Activated T-cell treated with anti-CD3 and anti-CD28 coated beads for 24 hours (primary cell): Measurements from ENCODE around the gene SLC6A7.

Experiments used
- DNase-seq: peaks from one replicate; pipeline ENCODE4 v3.0.0-alpha.2; 2020; ENCODE audit warnings: low read depth

The SLC6A7 gene

GRCh38 chr5:150156027-150156368 lies 33.9 kb upstream of the SLC6A7 start:
- DNase-seq: no peak

- no peak for DNase-seq
These were observed 33.3 kb upstream of the SLC6A7 start for GRCh38 chr5:150156540-150156939.

- DNase-seq: no peak
These were observed 32.7 kb upstream of the SLC6A7 start for GRCh38 chr5:150157168-150157567.

- DNase-seq: no peak
These were observed 31.5 kb upstream of the SLC6A7 start for GRCh38 chr5:150158170-150158949.

- DNase-seq: no peak
These were observed 30.8 kb upstream of the SLC6A7 start for GRCh38 chr5:150159031-150159430.

- DNase-seq: no peak
These were observed 30.1 kb upstream of the SLC6A7 start for GRCh38 chr5:150159741-150160179.

- DNase-seq: no peak
These were observed 29.3 kb upstream of the SLC6A7 start for GRCh38 chr5:150160448-150161081.

GRCh38 chr5:150161242-150162141 lies 28.4 kb upstream of the SLC6A7 start:
- DNase-seq: peak; percentile 57

- no peak for DNase-seq
These were observed 27.7 kb upstream of the SLC6A7 start for GRCh38 chr5:150162142-150162513.

- no peak for DNase-seq
These were observed 26.8 kb upstream of the SLC6A7 start for GRCh38 chr5:150163035-150163434.

- DNase-seq: no peak
These were observed 26.3 kb upstream of the SLC6A7 start for GRCh38 chr5:150163547-150164059.

GRCh38 chr5:150164211-150164980 lies 25.5 kb upstream of the SLC6A7 start:
- DNase-seq: no peak

- DNase-seq: no peak
These were observed 23.7 kb upstream of the SLC6A7 start for GRCh38 chr5:150166037-150166649.

- DNase-seq: no peak
These were observed 23.0 kb upstream of the SLC6A7 start, which contains the start of gene CDX1 for GRCh38 chr5:150166650-150167511. Gene CDX1, plus strand, starts transcription at chr5:150166778. Its CDS starts 99 bp downstream, at chr5:150166877.

GRCh38 chr5:150167512-150167850 lies 22.4 kb upstream of the SLC6A7 start:
- DNase-seq: no peak

- no peak for DNase-seq
These were observed 22.0 kb upstream of the SLC6A7 start for GRCh38 chr5:150167908-150168307.

GRCh38 chr5:150168864-150169263 lies 21.0 kb upstream of the SLC6A7 start:
- no peak for DNase-seq

GRCh38 chr5:150172145-150172544 lies 17.7 kb upstream of the SLC6A7 start:
- no peak for DNase-seq

GRCh38 chr5:150172556-150172955 lies 17.3 kb upstream of the SLC6A7 start:
- DNase-seq: no peak

GRCh38 chr5:150173161-150173560 lies 16.7 kb upstream of the SLC6A7 start:
- no peak for DNase-seq
